ENCODE data around the gene C16orf92.

Gene C16orf92

DNA sequence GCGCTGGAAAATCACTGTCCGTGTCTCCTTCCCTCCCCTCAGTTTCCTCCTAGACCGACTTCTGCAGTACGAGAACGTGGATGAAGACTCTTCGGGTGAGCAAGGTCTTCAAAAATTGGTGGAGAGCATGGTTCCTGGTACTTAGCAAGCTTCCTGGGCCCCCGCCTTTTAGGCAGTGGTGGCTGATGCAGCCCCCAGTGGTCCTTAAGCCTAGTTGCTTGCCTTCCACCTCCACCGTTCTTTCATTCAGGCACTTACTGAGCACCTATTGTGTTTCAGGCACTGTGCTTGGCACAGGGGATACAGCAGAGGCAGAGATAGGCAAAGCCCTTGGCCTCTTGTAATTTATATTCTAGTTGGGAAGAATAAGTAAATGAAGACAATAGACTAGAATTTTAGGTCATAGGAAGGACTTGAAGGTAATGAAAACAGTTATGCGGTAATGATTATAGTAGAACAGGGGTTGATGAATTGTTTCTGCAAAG, 26.2 kb upstream of the C16orf92 start:
- peaks cover 37% of the 10 kb centered on the region for H3K4me1 ChIP-seq (ENCODE audit: insufficient read depth, low read length)
- ATAC-seq (ENCODE audit: insufficient read depth, low read depth) (no peak), DNase-seq (peak; percentile 34)
- peak overlapping the region; percentile 98 for H3K27ac ChIP-seq (ENCODE audit: low read length)
- H3K79me2 ChIP-seq (ENCODE audit: insufficient read depth, low read length) = peaks cover 47% of the 10 kb centered on the region
- H3K27me3 ChIP-seq (ENCODE audit: insufficient read depth, low read length, poor library complexity) = no peaks in the 10 kb centered on the region
- H4K20me1 ChIP-seq (ENCODE audit: insufficient read depth, low read length) = peaks cover 3% of the 10 kb centered on the region; the same call in 1 of the 2 replicates
- peak overlapping the region; percentile 84 for H3K9ac ChIP-seq (ENCODE audit: low read depth, low read length)
- no peaks in the 10 kb centered on the region for H3K9me3 ChIP-seq (ENCODE audit: insufficient read depth, low read length, severe bottlenecking)
- H3K36me3 ChIP-seq (ENCODE audit: insufficient read depth, low read length) = peaks cover 72% of the 10 kb centered on the region
- TF ChIP-seq, protein P1, sequence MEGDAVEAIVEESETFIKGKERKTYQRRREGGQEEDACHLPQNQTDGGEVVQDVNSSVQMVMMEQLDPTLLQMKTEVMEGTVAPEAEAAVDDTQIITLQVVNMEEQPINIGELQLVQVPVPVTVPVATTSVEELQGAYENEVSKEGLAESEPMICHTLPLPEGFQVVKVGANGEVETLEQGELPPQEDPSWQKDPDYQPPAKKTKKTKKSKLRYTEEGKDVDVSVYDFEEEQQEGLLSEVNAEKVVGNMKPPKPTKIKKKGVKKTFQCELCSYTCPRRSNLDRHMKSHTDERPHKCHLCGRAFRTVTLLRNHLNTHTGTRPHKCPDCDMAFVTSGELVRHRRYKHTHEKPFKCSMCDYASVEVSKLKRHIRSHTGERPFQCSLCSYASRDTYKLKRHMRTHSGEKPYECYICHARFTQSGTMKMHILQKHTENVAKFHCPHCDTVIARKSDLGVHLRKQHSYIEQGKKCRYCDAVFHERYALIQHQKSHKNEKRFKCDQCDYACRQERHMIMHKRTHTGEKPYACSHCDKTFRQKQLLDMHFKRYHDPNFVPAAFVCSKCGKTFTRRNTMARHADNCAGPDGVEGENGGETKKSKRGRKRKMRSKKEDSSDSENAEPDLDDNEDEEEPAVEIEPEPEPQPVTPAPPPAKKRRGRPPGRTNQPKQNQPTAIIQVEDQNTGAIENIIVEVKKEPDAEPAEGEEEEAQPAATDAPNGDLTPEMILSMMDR (IDR thresholded peaks at IDR 0.05; ENCODE audit: borderline replicate concordance, extremely low read depth, low read length, poor library complexity, severe bottlenecking) = peak; percentile 33
- no peak for TF ChIP-seq EZH2 (IDR thresholded peaks at IDR 0.05; ENCODE audit: borderline replicate concordance, low read depth, low read length, severe bottlenecking)
- peak overlapping the region; percentile 96 for H2AFZ ChIP-seq (ENCODE audit: low read depth, low read length)
- peak overlapping the region; percentile 77 to 96 for H3K4me3 ChIP-seq (ENCODE audit: low read depth in 1 of 2, low read length in 2 of 2)
- H3K4me2 ChIP-seq (ENCODE audit: insufficient read depth, low read length) = peak overlapping the region; percentile 91

DNA sequence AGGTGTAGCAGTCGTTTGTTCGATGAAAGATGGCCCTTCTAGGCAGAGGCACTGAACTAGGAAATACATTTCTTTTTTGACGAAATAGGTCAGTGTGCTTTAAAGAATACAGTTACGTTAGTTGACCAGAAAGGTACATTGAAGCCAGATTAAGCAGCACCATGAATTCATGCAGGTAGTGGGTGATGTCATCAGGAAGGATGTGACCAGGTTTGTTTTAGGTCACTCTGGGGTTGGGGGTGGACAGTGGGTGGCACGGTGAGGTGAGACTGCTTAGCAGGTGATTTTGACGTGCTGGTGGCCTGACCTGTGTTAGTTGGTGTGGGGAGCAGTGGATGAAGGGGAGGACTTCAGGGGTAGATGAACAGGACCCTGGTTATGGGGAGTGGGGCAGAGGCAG, 23.4 kb upstream of the C16orf92 start:
- DNase-seq (no peak), ATAC-seq (ENCODE audit: insufficient read depth, low read depth) (no peak)
- H3K27me3 ChIP-seq (ENCODE audit: insufficient read depth, low read length, poor library complexity) = no peaks in the 10 kb centered on the region
- peaks cover 3% of the 10 kb centered on the region; the same call in 1 of the 2 replicates for H4K20me1 ChIP-seq (ENCODE audit: insufficient read depth, low read length)
- H3K36me3 ChIP-seq (ENCODE audit: insufficient read depth, low read length) = peaks cover 75% of the 10 kb centered on the region
- TF ChIP-seq EZH2 (IDR thresholded peaks at IDR 0.05; ENCODE audit: borderline replicate concordance, low read depth, low read length, severe bottlenecking) = no peak
- TF ChIP-seq, protein P1 (IDR thresholded peaks at IDR 0.05; ENCODE audit: borderline replicate concordance, extremely low read depth, low read length, poor library complexity, severe bottlenecking) = no peak
- H3K4me3 ChIP-seq (ENCODE audit: low read depth in 1 of 2, low read length in 2 of 2) = no peak overlapping the region
- H3K79me2 ChIP-seq (ENCODE audit: insufficient read depth, low read length) = peaks cover 35% of the 10 kb centered on the region
- H3K4me2 ChIP-seq (ENCODE audit: insufficient read depth, low read length) = no peak overlapping the region
- H3K9me3 ChIP-seq (ENCODE audit: insufficient read depth, low read length, severe bottlenecking) = no peaks in the 10 kb centered on the region
- H3K9ac ChIP-seq (ENCODE audit: low read depth, low read length) = no peak overlapping the region
- H3K27ac ChIP-seq (ENCODE audit: low read length) = no peak overlapping the region
- H2AFZ ChIP-seq (ENCODE audit: low read depth, low read length) = no peak overlapping the region
- peaks cover 22% of the 10 kb centered on the region for H3K4me1 ChIP-seq (ENCODE audit: insufficient read depth, low read length)

DNA sequence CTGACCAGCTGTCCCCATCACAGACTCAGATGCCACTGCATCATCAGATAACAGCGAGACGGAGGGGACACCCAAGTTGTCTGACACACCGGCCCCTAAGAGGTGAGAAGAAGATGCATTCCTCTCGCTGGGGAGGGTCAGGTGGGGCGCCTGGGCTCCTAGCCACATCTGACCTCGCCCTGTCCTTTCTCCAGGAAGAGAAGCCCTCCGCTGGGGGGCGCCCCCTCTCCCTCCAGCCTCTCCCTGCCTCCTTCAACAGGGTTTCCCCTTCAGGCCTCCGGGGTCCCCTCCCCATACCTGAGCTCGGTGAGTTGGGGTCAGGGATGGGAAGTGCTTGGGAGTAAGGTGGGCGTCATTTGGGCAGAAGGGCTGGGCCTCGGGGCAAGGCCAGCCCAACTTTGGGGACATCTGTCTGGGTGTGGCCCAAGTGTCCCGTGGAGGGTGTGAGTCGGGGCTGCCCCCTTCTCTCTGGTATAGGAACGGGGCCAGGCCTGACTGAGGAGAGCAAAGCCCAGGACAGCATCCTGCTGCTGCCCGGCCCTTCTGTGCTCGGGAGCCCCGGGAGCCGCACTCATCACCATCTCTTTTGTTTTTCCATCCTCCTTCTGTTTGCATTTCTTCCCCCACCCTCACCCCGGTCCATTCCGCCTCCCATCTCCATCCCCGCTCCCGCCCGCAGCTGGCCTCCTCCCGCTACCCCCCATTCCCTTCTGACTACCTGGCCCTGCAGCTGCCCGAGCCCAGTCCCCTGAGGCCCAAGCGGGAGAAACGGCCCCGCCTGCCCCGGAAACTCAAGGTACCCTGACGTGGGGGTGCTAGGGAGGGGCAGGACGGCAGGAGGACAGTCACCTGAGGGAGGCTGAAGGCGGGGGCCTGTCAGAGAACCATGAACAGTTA, 22.0 kb upstream of the C16orf92 start:
- no peak overlapping the region for H2AFZ ChIP-seq (ENCODE audit: low read depth, low read length)
- peaks cover 3% of the 10 kb centered on the region; the same call in 1 of the 2 replicates for H4K20me1 ChIP-seq (ENCODE audit: insufficient read depth, low read length)
- peaks cover 15% of the 10 kb centered on the region for H3K4me1 ChIP-seq (ENCODE audit: insufficient read depth, low read length)
- DNase-seq = no peak
- no peak overlapping the region for H3K4me3 ChIP-seq (ENCODE audit: low read depth in 1 of 2, low read length in 2 of 2)
- ATAC-seq (ENCODE audit: insufficient read depth, low read depth) = no peak
- H3K27me3 ChIP-seq (ENCODE audit: insufficient read depth, low read length, poor library complexity) = no peaks in the 10 kb centered on the region
- no peaks in the 10 kb centered on the region for H3K9me3 ChIP-seq (ENCODE audit: insufficient read depth, low read length, severe bottlenecking)
- TF ChIP-seq, protein P1 (IDR thresholded peaks at IDR 0.05; ENCODE audit: borderline replicate concordance, extremely low read depth, low read length, poor library complexity, severe bottlenecking) = no peak
- no peak for TF ChIP-seq EZH2 (IDR thresholded peaks at IDR 0.05; ENCODE audit: borderline replicate concordance, low read depth, low read length, severe bottlenecking)
- H3K27ac ChIP-seq (ENCODE audit: low read length) = no peak overlapping the region
- H3K4me2 ChIP-seq (ENCODE audit: insufficient read depth, low read length) = no peak overlapping the region
- no peak overlapping the region for H3K9ac ChIP-seq (ENCODE audit: low read depth, low read length)
- peaks cover 83% of the 10 kb centered on the region for H3K36me3 ChIP-seq (ENCODE audit: insufficient read depth, low read length)
- H3K79me2 ChIP-seq (ENCODE audit: insufficient read depth, low read length) = peaks cover 23% of the 10 kb centered on the region

All from DND-41 (cell line).